GM23248 (cell line): ENCODE results near the gene PDP2.

ENCODE experiments used
- EZH2 ChIP-seq: fragments of 200-600 bp; sonication (generic); IDR thresholded peaks from 2 replicates; pipeline ENCODE4 v1.6.1; 2018; ENCODE audit warnings: antibody characterized with exemption, mild to moderate bottlenecking; ENCODE audit not compliant: insufficient read depth, poor library complexity, severe bottlenecking
- EZH2phosphoT487 ChIP-seq: fragments of 200-600 bp; sonication (generic); IDR thresholded peaks from 2 replicates; pipeline ENCODE4 v1.6.1; 2018; ENCODE audit warnings: antibody characterized with exemption, moderate library complexity, mild to moderate bottlenecking, low read depth; ENCODE audit not compliant: insufficient read depth

GRCh38 chr16:66934138-66934838 lies 54.0 kb downstream of the PDP2 start, which contains the start of gene CIAO2B:
- TF ChIP-seq EZH2, result no peak
- no peak for TF ChIP-seq EZH2phosphoT487
